ENCODE results near the gene ADGRG2.

- TF ChIP-seq POLR2A (IDR thresholded peaks at IDR 0.05; ENCODE audit: low read length) (no peak), GATA1 (IDR thresholded peaks at IDR 0.05; ENCODE audit: low read depth, low read length) (no peak)
Observed at GRCh38 chrX:19057856-19058255, 64.4 kb downstream of the ADGRG2 start.
